HG03575 (cell line): ENCODE data around the gene HECW1.
"Not testable (repeated sequence)": the region's sequence is repeated elsewhere in the genome, so short reads cannot be mapped to it uniquely, and the experiment has no call there.

ENCODE experiments used
- ATAC-seq: cut with Tn5 transposase; IDR thresholded peaks from one replicate; pipeline ENCODE4 v1.9.1; 2021; ENCODE audit not compliant: unreplicated experiment, insufficient number of reproducible peaks, low FRiP score; ENCODE audit errors: extremely low read depth

The HECW1 gene

DNA sequence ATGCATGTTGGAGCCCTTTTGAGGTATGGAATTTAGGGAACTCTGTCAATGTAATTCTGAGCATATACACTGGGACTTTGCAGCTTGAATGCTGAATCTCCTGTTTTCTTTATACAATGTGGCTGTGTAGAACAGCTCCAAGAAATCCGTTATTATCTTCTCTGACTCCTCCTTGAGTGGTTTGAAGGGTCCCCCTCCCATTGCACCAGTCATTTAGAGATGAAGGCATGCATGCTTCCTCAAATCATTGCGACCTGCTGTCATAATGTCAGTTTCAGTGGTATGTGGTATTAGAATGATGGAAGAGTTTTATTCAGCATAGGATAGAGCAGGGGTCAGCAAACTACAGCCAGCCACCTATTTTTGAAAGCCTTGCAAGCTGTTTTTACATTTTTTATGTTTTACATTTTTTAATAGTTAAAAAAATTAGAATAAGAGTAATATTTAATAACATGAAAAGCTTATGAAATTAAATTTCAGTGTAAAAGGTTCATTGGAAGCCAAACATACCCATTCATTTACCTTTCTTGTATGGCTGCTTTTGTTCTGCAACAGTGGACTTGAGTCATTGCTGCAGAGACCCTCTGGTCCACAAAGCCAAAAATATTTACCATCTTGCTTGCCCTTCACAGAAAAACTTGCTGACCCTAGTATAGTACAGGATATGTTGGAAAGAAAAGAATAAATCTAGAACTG lies 478.6 kb downstream of the HECW1 start:
- ATAC-seq: peak; percentile 73

DNA sequence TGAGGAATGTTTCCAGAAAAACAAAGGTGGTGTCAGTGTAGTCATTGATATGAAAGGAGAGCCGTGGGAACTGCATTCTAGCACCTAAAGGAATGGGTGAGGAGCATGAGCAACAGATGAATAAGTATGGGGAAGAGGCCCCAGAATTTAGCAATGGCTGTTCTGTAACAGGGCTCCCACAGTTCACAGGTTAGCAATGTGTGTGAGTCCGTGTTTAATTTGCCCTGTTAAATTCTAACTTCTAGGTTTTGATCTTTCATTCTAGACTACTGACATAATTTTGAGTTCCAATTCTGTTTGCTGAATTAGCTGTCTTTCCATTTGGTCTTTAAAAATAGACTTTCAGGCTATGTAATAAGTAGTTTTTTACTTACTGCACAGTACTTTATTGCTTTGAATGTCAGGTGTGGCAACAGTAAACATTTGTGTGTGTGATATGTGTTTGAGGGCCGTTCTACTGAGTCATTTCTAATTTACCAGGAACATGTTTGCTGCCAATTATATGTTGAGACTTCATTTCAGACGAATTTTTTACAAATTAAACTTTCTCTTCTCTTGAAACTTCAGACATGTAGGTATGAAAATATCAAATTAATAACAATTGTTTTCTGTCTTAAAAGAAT lies 479.2 kb downstream of the HECW1 start:
- ATAC-seq: no peak

DNA sequence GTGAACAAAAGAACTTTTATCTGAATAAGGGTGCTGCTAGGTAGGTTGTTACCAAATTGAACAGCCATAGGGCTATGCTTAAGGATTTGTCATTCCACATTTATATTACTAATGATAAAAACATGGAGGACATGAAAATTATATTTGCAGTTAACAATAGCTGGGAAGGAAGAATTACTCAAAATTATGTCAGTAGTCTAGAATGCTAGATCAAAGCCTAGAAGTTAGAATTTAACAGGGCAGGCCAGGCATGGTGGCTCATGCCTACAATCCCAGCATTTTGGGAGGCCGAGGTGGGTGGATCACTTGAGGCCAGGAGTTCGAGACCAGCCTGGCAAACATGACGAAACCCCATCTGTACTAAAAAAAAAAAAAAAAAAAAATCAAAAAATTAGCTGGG lies 479.9 kb downstream of the HECW1 start:
- ATAC-seq: no peak

DNA sequence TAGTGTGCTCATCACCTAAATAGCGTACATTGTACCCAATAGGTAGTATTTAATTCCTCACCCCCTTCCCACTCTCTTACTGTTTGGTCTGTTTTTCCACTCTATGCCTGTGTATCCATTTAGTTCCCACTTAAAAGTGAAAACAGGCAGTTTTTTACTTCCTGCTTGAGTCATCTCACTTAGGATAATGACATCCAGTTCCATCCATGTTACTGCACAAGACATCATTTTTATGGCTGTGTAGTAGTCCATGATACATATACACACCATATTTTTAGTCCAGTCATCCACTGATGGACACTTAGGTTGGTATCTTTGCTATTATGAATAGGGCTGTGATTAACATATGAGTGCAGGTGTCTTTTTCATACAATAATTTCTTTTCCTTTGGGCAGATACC lies 480.6 kb downstream of the HECW1 start:
- ATAC-seq: no peak

DNA sequence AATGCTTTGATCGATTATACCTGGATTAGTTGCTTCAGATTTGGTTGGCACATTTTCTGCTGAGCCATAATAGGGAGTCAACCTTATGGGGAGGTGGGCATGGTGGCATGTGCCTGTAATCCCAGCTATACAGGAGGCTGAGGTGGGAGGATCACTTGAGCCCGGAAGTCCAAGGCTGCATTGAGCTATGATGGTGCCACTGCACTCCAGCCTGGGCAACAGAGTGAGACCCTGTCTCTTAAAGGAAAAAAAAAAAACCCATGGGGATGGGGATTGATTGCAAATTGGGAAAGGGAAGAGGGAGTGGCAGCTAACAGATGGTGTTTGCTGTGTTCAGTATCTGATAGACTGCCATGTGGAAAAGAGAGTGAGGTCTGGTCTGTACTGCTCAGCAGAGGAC lies 481.6 kb downstream of the HECW1 start:
- ATAC-seq: no peak

DNA sequence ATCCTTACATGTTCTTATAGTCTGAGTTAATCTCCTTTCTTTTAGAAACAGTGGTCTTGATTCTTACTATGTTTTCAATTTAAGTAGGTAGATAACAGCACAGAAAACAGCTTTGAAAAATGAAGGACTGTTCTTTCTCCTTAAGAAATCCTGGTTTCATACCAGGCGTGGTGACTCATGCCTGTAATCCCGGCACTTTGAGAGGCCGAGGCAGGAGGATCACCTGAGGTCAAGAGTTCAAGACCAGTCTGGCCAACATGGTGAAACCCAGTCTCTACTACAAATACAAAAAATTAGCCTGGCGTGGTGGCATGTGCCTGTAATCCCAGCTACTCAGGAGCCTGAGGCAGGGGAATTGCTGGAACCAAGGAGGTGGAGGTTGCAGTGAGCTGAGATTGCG lies 484.0 kb downstream of the HECW1 start:
- not testable (repeated sequence) for ATAC-seq

DNA sequence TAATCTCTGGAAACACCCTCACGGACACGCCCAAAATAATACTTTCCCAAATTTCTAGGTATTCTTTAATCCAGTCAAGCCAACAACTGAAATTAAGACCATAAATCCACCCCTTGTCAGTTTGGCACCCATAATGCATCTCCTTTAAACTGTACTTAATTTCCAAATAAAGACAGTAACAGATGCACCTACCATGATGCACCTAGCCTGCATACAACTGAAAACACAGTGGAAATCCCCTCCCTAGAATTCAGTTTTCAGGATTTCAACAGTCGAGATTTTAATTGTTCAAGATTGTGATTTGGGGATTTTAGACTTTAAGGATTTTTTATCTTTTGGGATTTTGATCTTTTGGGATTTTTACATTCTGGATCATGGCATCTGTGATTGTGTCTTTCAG lies 487.6 kb downstream of the HECW1 start:
- ATAC-seq: no peak

DNA sequence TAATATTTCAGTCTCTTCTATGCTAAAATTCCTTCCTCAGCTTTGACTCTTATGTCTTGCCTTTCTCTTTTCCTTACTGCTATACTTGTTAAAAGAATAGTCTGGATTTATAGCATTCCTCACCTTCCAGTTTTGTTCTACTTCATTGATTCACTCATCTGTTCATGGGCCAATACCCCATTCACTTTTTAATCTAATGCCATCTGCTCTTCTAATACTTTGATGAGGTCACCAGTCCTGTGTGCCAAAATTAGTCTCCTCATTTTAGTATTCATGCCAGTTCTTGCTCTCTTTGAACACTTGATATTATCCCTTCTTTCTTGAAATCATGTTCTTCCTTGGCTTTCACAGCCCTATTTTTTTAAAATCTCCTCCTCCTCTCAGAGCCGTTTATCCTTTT lies 489.8 kb downstream of the HECW1 start:
- no peak for ATAC-seq

DNA sequence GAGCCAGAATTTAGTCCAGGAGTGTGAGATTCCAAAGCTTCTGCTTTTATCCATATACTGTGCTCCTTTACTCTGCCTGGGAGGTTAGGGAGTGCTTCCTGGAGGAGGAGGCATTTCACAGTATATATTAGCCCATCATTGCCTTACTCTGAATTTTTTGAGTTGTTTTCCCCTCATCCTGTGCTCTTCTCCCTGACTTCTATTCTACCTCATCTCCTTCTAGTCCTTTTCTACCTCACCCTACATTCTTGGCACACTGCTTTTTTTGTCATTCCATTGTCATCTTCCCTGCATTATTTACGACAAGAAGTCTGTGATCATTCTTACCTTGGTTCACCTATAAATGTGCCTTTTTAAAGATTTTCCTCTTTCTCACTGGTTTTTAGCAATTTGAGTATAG lies 491.8 kb downstream of the HECW1 start:
- ATAC-seq: no peak

DNA sequence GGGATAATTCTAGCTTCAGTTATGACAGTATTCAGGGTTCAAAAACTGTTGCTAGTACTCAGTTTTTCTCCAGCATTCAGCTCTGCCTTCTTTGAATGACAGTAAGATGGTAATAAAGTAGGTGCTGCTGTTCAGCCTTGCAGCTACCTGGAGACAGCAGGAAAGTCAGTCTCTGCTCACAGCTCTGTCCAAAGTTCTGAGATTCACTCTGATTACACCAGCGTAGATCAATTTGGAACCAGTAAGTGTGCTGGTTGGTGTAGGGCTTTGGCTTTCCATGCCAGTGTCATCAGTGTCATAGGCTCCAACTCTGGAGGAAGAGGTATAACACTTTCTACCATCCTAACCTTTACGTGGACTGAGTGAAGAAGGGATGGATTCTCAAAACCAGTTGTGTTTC lies 496.6 kb downstream of the HECW1 start:
- ATAC-seq: no peak

DNA sequence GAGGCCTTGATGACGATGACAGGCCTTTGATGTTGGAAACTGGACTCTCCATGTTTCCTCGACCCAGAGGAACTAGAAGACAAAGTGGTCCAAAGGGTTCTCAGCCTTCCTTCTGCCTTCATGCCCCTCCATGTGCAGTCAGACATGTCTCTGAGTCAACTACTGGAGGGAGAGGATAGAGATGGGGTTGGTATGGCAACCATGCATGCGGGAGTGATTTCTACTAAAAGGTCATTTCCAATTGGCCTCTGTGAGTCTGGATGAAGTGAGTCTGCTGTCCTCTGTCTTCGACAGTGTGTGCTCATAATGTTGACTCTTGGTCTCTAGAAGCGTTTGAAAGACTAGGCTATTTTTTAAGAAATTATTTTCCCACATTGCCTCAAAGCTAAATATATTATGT lies 499.7 kb downstream of the HECW1 start:
- no peak for ATAC-seq

DNA sequence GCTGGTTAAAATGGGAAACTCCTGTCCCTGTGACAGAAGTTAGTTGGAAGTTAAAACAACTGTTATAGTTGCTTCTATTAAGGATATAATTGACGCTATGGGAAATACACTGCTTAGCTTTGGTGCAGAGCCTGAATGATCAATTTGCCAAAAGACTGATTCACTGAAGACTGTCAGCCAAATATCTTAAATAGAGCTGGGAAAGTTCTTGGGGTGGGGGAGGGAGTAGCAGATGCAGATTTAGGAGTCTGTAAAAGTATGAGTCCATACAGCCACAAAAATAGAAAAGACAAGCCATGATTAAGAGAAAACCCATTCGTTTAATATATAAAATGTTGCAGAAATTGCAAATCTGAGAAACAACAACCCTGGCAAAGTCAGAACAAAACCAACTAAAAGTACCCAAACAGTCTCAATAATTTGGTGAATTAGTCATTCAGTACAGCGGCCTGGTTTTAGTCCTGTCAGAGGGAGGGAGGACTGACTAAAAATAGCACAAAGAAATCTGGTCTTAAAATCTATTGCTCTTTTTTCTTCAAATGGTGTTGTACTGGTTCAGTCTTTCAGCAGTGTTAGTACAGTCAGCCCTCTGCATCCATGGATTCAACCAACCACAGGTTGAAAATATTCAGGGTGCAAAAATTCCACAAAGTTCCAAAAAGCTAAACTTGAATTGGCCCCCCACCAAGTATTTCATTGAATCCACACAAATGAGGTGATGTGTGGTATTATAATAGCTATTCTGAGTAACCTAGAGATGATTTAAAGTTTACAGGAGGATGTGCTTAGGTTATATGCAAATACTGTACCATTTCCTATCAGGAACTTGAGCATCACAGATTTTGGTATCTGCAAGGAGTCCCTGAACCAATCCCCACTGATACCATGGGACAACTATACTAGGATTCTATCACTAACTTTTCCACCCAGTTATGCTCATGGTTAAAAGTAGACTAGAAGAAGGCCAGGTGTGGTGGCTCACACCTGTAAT lies 500.4 kb downstream of the HECW1 start:
- peak; percentile 58 for ATAC-seq
